M059J (cell line): ENCODE results near the gene SND1. TPM values are rescaled to one million over a fixed set of nuclear protein-coding genes. Genes with fewer than 3 reads are reported as not detected.
"Not testable (repeated sequence)": the region's sequence is repeated elsewhere in the genome, so short reads cannot be mapped to it uniquely, and the experiment has no call there.

Experiments
- DNase-seq: peaks from one replicate; pipeline ENCODE4 v3.0.0-alpha.2; 2012; ENCODE audit warnings: low read depth
- total RNA-seq: library from RNA; depleted of rRNA; stranded (reverse); fragments of >200 nt; shearing (Covaris generic); gene quantifications from 2 replicates; pipeline ENCODE4 v1.2.3, GENCODE V29; 2014

The SND1 gene
- total RNA-seq, 1 experiment from 2014 or later: 171 TPM

GRCh38 chr7:127652333-127653248 is 597 bp downstream of the SND1 start:
- peak; percentile 39 for DNase-seq

DNA sequence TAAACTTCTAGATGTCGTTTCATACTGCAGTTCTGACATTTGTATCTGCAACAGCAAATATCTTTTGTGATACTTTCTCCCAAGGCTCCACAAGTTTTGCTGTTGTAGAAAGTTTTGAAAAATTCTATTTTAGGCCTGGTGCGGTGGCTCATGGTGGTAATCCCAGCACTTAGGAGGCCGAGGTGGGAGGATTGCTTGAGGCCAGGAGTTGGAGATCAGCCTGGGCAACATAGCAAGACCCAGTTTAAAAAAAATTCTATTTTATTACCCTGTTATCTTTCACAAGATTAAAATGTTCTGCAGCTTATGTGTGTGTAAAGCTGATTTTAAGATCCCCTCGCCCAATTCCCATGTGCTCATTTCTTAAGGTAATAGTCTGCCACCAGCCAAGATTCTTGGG is 1.4 kb downstream of the SND1 start:
- no peak for DNase-seq

GRCh38 chr7:127654404-127655394 is 2.7 kb downstream of the SND1 start:
- DNase-seq: peak; percentile 24

DNA sequence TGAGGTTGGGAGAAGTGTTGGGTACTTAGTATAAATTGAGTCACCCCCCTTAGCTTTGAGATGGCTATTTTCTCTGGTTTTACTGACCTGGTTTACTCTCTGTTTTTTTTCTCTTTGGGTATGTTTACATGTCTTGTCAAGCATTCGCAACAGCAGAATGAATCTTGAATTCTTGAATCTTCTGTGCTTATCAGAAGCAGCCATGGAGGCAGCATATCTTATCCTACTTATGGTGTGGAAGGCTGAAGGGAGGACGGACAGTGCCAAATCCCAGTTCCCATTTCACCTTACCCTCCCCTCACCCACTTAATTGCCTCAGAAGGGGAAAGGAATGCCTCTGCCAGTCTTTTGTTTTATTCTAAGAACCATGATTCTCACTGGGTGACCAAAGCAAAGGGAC is 3.7 kb downstream of the SND1 start:
- DNase-seq: no peak

GRCh38 chr7:127657500-127657899 is 5.5 kb downstream of the SND1 start:
- DNase-seq: no peak

GRCh38 chr7:127658970-127659630 is 7.1 kb downstream of the SND1 start:
- DNase-seq: no peak

- no peak for DNase-seq
Measured at GRCh38 chr7:127665922-127666321, 13.9 kb downstream of the SND1 start.

- no peak for DNase-seq
Measured at GRCh38 chr7:127666602-127667001, 14.6 kb downstream of the SND1 start.

- DNase-seq: peak; percentile 52
Measured at GRCh38 chr7:127667017-127667670, 15.2 kb downstream of the SND1 start.

GRCh38 chr7:127667759-127668530 is 16.0 kb downstream of the SND1 start:
- no peak for DNase-seq

GRCh38 chr7:127671341-127671740 is 19.3 kb downstream of the SND1 start:
- no peak for DNase-seq

GRCh38 chr7:127673902-127674301 is 21.9 kb downstream of the SND1 start:
- DNase-seq: no peak

- DNase-seq: no peak
Measured at GRCh38 chr7:127674361-127674760, 22.4 kb downstream of the SND1 start.

GRCh38 chr7:127674923-127675322 is 22.9 kb downstream of the SND1 start:
- DNase-seq: not testable (repeated sequence)

- no peak for DNase-seq
Measured at GRCh38 chr7:127675721-127676120, 23.7 kb downstream of the SND1 start.

DNA sequence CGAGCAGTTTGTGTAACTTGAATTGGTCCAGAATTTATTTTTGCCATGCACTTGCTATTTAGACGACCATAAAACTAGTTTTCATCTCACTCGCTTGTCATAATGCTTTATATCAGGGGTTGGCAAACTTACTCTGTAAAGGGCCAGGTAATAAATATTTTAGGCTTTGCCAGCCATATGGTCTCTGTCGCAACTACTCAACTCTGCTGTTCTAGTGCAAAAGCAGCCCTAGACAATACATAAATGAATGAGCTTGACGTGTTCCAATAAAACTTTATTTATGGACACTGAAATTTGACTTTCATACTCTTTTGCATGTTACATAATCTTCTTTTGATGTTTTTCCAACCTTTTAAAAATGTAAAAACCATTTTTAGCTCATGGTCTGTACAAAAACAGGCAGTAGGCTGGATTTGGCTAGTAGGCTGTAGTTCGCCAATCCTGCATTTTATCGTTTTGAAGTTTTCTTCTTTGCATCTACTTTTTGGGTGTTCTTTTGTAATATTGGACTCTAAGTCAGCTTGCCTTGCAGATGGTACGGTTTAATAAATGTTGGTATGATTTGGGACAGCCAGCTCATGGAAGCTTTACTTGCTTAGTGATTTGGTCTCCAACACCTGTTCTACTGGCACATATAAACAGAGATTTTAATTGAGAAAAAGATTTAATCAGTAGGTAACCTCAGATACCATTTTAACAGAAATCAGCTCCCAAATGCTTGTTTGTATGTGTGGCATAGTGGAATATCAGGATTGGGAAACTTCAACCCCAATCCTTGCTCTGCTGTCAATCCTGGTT is 25.6 kb downstream of the SND1 start:
- no peak for DNase-seq

DNA sequence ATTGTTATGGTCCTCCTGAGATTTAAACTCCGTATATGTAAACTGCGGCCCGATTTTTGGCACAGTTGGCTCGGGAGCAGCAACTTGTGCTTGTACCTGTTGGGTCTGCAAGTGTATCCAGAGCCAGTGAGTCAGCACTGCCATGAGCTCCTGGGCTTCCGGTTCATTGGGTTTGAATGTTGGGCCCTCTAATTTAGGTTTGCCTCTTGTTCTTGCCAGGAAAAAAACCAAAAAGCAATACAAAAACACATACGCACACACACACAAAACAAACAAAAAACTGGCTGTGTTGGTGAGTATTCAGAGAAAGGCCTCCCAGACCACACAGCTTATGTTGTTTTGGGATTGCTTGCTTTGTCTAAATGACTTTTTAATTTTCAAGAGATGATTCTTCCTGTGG is 26.3 kb downstream of the SND1 start:
- peak; percentile 75 for DNase-seq

DNA sequence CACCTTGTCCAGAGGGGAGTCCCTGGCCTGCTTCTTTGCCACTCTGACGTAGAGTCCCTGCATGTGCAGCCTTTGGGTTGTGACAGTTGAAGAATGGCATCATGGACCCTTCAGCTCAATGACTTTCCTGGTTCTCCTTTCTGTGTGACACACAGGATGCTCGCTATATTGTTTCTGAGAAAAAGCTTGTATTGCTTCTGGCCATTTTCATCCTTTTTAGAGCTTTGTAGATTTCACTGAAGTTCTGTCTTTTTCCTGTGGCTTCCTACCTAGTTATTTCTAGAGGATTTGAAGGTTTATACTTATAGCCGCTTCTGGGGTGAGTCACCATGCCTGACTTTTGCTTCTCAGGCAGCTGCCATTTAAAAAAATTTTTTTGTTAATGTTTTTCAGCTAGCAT is 27.0 kb downstream of the SND1 start:
- peak; percentile 66 for DNase-seq

- DNase-seq: no peak
Measured at GRCh38 chr7:127680983-127681382, 29.0 kb downstream of the SND1 start.

GRCh38 chr7:127682140-127682539 is 30.1 kb downstream of the SND1 start:
- peak; percentile 10 for DNase-seq
